DOHH2 (cell line): ENCODE measurements around the gene PRRC2B.

ENCODE experiments used
- CTCF ChIP-seq: fragments of 200-600 bp; sonication (generic); IDR thresholded peaks from one replicate; pipeline ENCODE4 v1.5.1; 2014; ENCODE audit warnings: antibody characterized with exemption, mild to moderate bottlenecking, low read depth, low read length; ENCODE audit not compliant: poor library complexity, severe bottlenecking
- EZH2phosphoT487 ChIP-seq: fragments of 200-600 bp; sonication (generic); IDR thresholded peaks from 2 replicates; pipeline ENCODE4 v1.6.1; 2017; ENCODE audit warnings: borderline replicate concordance, mild to moderate bottlenecking, antibody characterized with exemption, low read length, moderate library complexity, mixed read lengths

GRCh38 chr9:131391020-131391419, 2.9 kb upstream of the PRRC2B start:
- TF ChIP-seq CTCF, result no peak
- no peak for TF ChIP-seq EZH2phosphoT487
